Activated CD4-positive, alpha-beta T cell treated with anti-CD3 and anti-CD28 coated beads for 36 hours (primary cell): ENCODE data around the gene PSMD8. TPM values are rescaled to one million over a fixed set of nuclear protein-coding genes. Genes with fewer than 3 reads are reported as not detected.
A peak's percentile ranks its signal among the peaks of the same experiment; 100 is the strongest.

Experiments used
- ATAC-seq: fragments of 200-7000 bp; cut with Tn5 transposase; one replicate; pipeline ENCODE4 v1.10.0; 2021; ENCODE audit warnings: mild to moderate bottlenecking, moderate library complexity
- CTCF ChIA-PET: fragments of 350-600 bp; sonication (Branson Sonifier 250); formaldehyde crosslinking; loops from one replicate; lab custom pipeline; 2021; ENCODE audit warnings: antibody characterized with exemption; lab: Charles Lee
- POLR2A ChIA-PET: fragments of 350-600 bp; sonication (Branson Sonifier 250); formaldehyde crosslinking; loops from one replicate; lab custom pipeline; 2021; ENCODE audit warnings: antibody characterized with exemption, inconsistent platforms; lab: Charles Lee
- DNase-seq: peaks from one replicate; pipeline ENCODE4 v3.0.0-alpha.2; 2020
- H3K27ac Mint-ChIP-seq: one replicate; pipeline ENCODE4 v1.8.0; 2021; ENCODE audit warnings: mixed read lengths
- H3K27me3 Mint-ChIP-seq: one replicate; pipeline ENCODE4 v1.8.0; 2021; ENCODE audit warnings: mixed read lengths
- H3K36me3 Mint-ChIP-seq: one replicate; pipeline ENCODE4 v1.8.0; 2021; ENCODE audit warnings: low read depth, mixed read lengths
- H3K4me1 Mint-ChIP-seq: one replicate; pipeline ENCODE4 v1.8.0; 2021; ENCODE audit warnings: mixed read lengths
- H3K4me3 Mint-ChIP-seq: one replicate; pipeline ENCODE4 v1.8.0; 2021; ENCODE audit warnings: mild to moderate bottlenecking, moderate library complexity, mixed read lengths
- H3K9me3 Mint-ChIP-seq: one replicate; pipeline ENCODE4 v1.8.0; 2021; ENCODE audit warnings: low read depth, mixed read lengths
- intact Hi-C, 2 experiments: fragments of 100-400 bp; cut with DNase I in 1 of 2; cut with micrococcal nuclease in 1 of 2; formaldehyde crosslinking; loops; one replicate each; pipeline versions ENCODE4 v1.14.2 to v1.15.1; 2022 to 2024; cut with DNase I, micrococcal nuclease
- total RNA-seq, 2 experiments: library from RNA; stranded (reverse); gene quantifications; one replicate each; pipeline ENCODE4 v1.2.3, GENCODE V29; 2021

Gene PSMD8
- total RNA-seq, 2 experiments from 2014 or later, result 219 to 275 TPM

- H3K9me3 Mint-ChIP-seq, result no peaks in the 10 kb centered on the region
- DNase-seq, result no peak
- H3K27ac Mint-ChIP-seq, result no peak overlapping the region
- H3K4me1 Mint-ChIP-seq, result no peaks in the 10 kb centered on the region
- no peak for ATAC-seq
- no peaks in the 10 kb centered on the region for H3K27me3 Mint-ChIP-seq
- no peak overlapping the region for H3K4me3 Mint-ChIP-seq
- no peaks in the 10 kb centered on the region for H3K36me3 Mint-ChIP-seq
- intact Hi-C loops, result no loop called here
- ChIA-PET CTCF (interaction anchor here (0.6 kb wide), 1 partner anchor 616 kb away, joined by 3 read pairs; no protein-coding TSS in a partner anchor), POLR2A (no interaction called here)
Measured at GRCh38 chr19:38346837-38347236, 27.5 kb upstream of the PSMD8 start.

- ChIA-PET CTCF (interaction anchor here (1.1 kb wide), 1 partner anchor 449 kb away, joined by 3 read pairs; no protein-coding TSS in a partner anchor), POLR2A (no interaction called here)
- intact Hi-C loops, result no loop called here
- Mint-ChIP-seq H3K27me3 (no peaks in the 10 kb centered on the region), H3K27ac (no peak overlapping the region), H3K4me3 (no peak overlapping the region), H3K4me1 (no peaks in the 10 kb centered on the region), H3K36me3 (no peaks in the 10 kb centered on the region), H3K9me3 (no peaks in the 10 kb centered on the region)
- ATAC-seq (no peak), DNase-seq (no peak)
Measured at GRCh38 chr19:38350883-38351282, 23.5 kb upstream of the PSMD8 start.

- Mint-ChIP-seq H3K27ac (no peak overlapping the region), H3K36me3 (no peaks in the 10 kb centered on the region), H3K9me3 (no peaks in the 10 kb centered on the region), H3K27me3 (no peaks in the 10 kb centered on the region), H3K4me3 (no peak overlapping the region), H3K4me1 (no peaks in the 10 kb centered on the region)
- ATAC-seq (no peak), DNase-seq (no peak)
- ChIA-PET POLR2A (no interaction called here), CTCF (interaction anchor here (0.6 kb wide), 1 partner anchor 19 kb away, joined by 3 read pairs; no protein-coding TSS in a partner anchor)
- intact Hi-C loops, result no loop called here
Measured at GRCh38 chr19:38351865-38352395, 22.4 kb upstream of the PSMD8 start.

- no peaks in the 10 kb centered on the region for H3K27me3 Mint-ChIP-seq
- no peaks in the 10 kb centered on the region for H3K4me1 Mint-ChIP-seq
- DNase-seq (no peak), ATAC-seq (no peak)
- H3K36me3 Mint-ChIP-seq, result no peaks in the 10 kb centered on the region
- H3K9me3 Mint-ChIP-seq, result no peaks in the 10 kb centered on the region
- intact Hi-C loops, result no loop called here
- H3K27ac Mint-ChIP-seq, result no peak overlapping the region
- POLR2A ChIA-PET, result interaction anchor here (0.6 kb wide), 1 partner anchor 45 kb away, joined by 3 read pairs; no protein-coding TSS in a partner anchor
- no peak overlapping the region for H3K4me3 Mint-ChIP-seq
- CTCF ChIA-PET, result no interaction called here
Measured at GRCh38 chr19:38352611-38353010, 21.8 kb upstream of the PSMD8 start.

GRCh38 chr19:38355728-38356725, 18.3 kb upstream of the PSMD8 start:
- Mint-ChIP-seq H3K4me1 (peaks cover under 1% of the 10 kb centered on the region), H3K4me3 (no peak overlapping the region), H3K9me3 (no peaks in the 10 kb centered on the region), H3K27ac (no peak overlapping the region), H3K27me3 (peaks cover 12% of the 10 kb centered on the region), H3K36me3 (no peaks in the 10 kb centered on the region)
- ChIA-PET POLR2A (no interaction called here), CTCF (interaction anchor here (0.7 kb wide), 1 partner anchor 398 kb away, joined by 3 read pairs; no protein-coding TSS in a partner anchor)
- intact Hi-C loops, result no loop called here
- no peak for ATAC-seq
- no peak for DNase-seq

- CTCF ChIA-PET, result interaction anchor here (0.6 kb wide), 1 partner anchor 134 kb away, joined by 3 read pairs; no protein-coding TSS in a partner anchor
- H3K36me3 Mint-ChIP-seq, result no peaks in the 10 kb centered on the region
- peaks cover 17% of the 10 kb centered on the region for H3K27me3 Mint-ChIP-seq
- no peak for DNase-seq
- no peaks in the 10 kb centered on the region for H3K9me3 Mint-ChIP-seq
- H3K27ac Mint-ChIP-seq, result no peak overlapping the region
- POLR2A ChIA-PET, result no interaction called here
- peaks cover 6% of the 10 kb centered on the region for H3K4me1 Mint-ChIP-seq
- no peak overlapping the region for H3K4me3 Mint-ChIP-seq
- intact Hi-C loops, result no loop called here
- ATAC-seq, result no peak
Measured at GRCh38 chr19:38358071-38358470, 16.3 kb upstream of the PSMD8 start.

- ATAC-seq, result no peak
- H3K4me3 Mint-ChIP-seq, result no peak overlapping the region
- DNase-seq, result no peak
Measured at GRCh38 chr19:38359242-38360021, 14.9 kb upstream of the PSMD8 start.

GRCh38 chr19:38360351-38360750, 14.0 kb upstream of the PSMD8 start:
- ATAC-seq, result no peak
- Mint-ChIP-seq H3K27ac (no peak overlapping the region), H3K9me3 (no peaks in the 10 kb centered on the region), H3K27me3 (peaks cover 17% of the 10 kb centered on the region), H3K36me3 (no peaks in the 10 kb centered on the region), H3K4me3 (no peak overlapping the region), H3K4me1 (peaks cover 9% of the 10 kb centered on the region)
- ChIA-PET CTCF (interaction anchor here (0.5 to 1.9 kb wide), 5 partner anchors 41 to 357 kb away, joined by 3 to 9 read pairs (median 3); partner anchors contain the start of genes FAM98C, KCNK6 and PPP1R14A), POLR2A (no interaction called here)
- intact Hi-C loops, result no loop called here
- DNase-seq, result no peak

More at GRCh38 chr19:38359242-38360021, 14.9 kb upstream of the PSMD8 start:
- intact Hi-C loops, result no loop called here
- POLR2A ChIA-PET, result no interaction called here
- Mint-ChIP-seq H3K4me1 (peaks cover 9% of the 10 kb centered on the region), H3K9me3 (no peaks in the 10 kb centered on the region), H3K27me3 (peaks cover 17% of the 10 kb centered on the region), H3K36me3 (no peaks in the 10 kb centered on the region), H3K27ac (no peak overlapping the region)
- CTCF ChIA-PET, result interaction anchor here (1.3 to 1.9 kb wide), 2 partner anchors 44 to 276 kb away, joined by 3 to 9 read pairs; partner anchors contain the start of gene FAM98C

- H3K4me3 Mint-ChIP-seq, result peak overlapping the region; percentile 76
- no peak for ATAC-seq
- ChIA-PET POLR2A (no interaction called here), CTCF (interaction anchor here (0.5 to 1.9 kb wide), 6 partner anchors 13 to 563 kb away, joined by 3 to 9 read pairs (median 3); partner anchors contain the start of genes FAM98C, KCNK6, PPP1R14A and PSMD8)
- peaks cover 19% of the 10 kb centered on the region for H3K27me3 Mint-ChIP-seq
- no peaks in the 10 kb centered on the region for H3K36me3 Mint-ChIP-seq
- H3K27ac Mint-ChIP-seq, result no peak overlapping the region
- H3K4me1 Mint-ChIP-seq, result peaks cover 9% of the 10 kb centered on the region
- intact Hi-C loops, result no loop called here
- no peaks in the 10 kb centered on the region for H3K9me3 Mint-ChIP-seq
- no peak for DNase-seq
Measured at GRCh38 chr19:38360839-38361631, 13.3 kb upstream of the PSMD8 start.

GRCh38 chr19:38361633-38362075, 12.7 kb upstream of the PSMD8 start:
- Mint-ChIP-seq H3K9me3 (no peaks in the 10 kb centered on the region), H3K27me3 (peaks cover 22% of the 10 kb centered on the region), H3K27ac (no peak overlapping the region), H3K4me3 (peak overlapping the region; percentile 76), H3K4me1 (peaks cover 9% of the 10 kb centered on the region), H3K36me3 (no peaks in the 10 kb centered on the region)
- ATAC-seq (peak; percentile 78), DNase-seq (peak; percentile 87)
- CTCF ChIA-PET, result interaction anchor here (0.7 to 1.5 kb wide), 3 partner anchors 12 to 127 kb away, joined by 3 to 7 read pairs (median 3); partner anchors contain the start of genes PPP1R14A and PSMD8
- POLR2A ChIA-PET, result interaction anchor here (1.0 kb wide), 1 partner anchor 12 kb away, joined by 7 read pairs; the partner anchor contains the start of gene PSMD8
- intact Hi-C loops, result loop anchor here (1.0 to 2.0 kb wide), 6 partner anchors 13 to 97 kb away; partner anchors contain the start of genes PSMD8 (in 1 of the 2), SPINT2 (in 1 of the 2) and YIF1B (in 1 of the 2)
